BLaER1 treated with 17β-estradiol and CSF1 and Interleukin-3, amounts not matched to agents 10 nM and 100 nM (cell line): Measurements from ENCODE around the gene SUN1.
A peak's percentile ranks its signal among the peaks of the same experiment; 100 is the strongest.

Experiments used
- H3K27ac ChIP-seq, 11 experiments: shearing (Covaris generic); formaldehyde crosslinking; 2 replicates each; pipeline ENCODE4 v1.8.1; 2022
- H3K27me3 ChIP-seq, 11 experiments: shearing (Covaris generic); formaldehyde crosslinking; 2 replicates each; pipeline ENCODE4 v1.8.1; 2022
- H3K36me3 ChIP-seq, 11 experiments: shearing (Covaris generic); formaldehyde crosslinking; 2 replicates each; pipeline ENCODE4 v1.8.1; 2022
- H3K4me1 ChIP-seq, 10 experiments: shearing (Covaris generic); formaldehyde crosslinking; 2 replicates each; pipeline ENCODE4 v1.8.1; 2022
- H3K4me2 ChIP-seq, 11 experiments: shearing (Covaris generic); formaldehyde crosslinking; 2 replicates each; pipeline ENCODE4 v1.8.1; 2022
- H3K4me3 ChIP-seq, 10 experiments: shearing (Covaris generic); formaldehyde crosslinking; 2 replicates each; pipeline ENCODE4 v1.8.1; 2022
- H3K9ac ChIP-seq, 11 experiments: shearing (Covaris generic); formaldehyde crosslinking; 2 replicates each; pipeline ENCODE4 v1.8.1; 2022
- H3K9me3 ChIP-seq, 11 experiments: shearing (Covaris generic); formaldehyde crosslinking; replicated peaks in 1 of 11; 2 replicates each; pipeline ENCODE4 v1.8.1; 2022
- H4K20me1 ChIP-seq, 11 experiments: shearing (Covaris generic); formaldehyde crosslinking; 2 replicates each; pipeline ENCODE4 v1.8.1; 2022
- Cebpa-rat ChIP-seq, 11 experiments: shearing (Covaris generic); IDR thresholded peaks; 2 replicates each; pipeline ENCODE4 v1.8.1; 2022

Gene SUN1

GRCh38 chr7:818031-818699 is 14.1 kb upstream of the SUN1 start:
- Histone ChIP-seq H3K4me3 (peak overlapping the region; percentile 80 to 95 (median 90); a peak in 18 of 20 replicates), H4K20me1 (peaks cover 53 to 72% (median 63%) of the 10 kb centered on the region in 11 experiments), H3K9ac (peak overlapping the region in 8 of 11 experiments; percentile 83 to 95 (median 93); a peak in 12 of 22 replicates), H3K4me2 (peak overlapping the region; percentile 82 to 97 (median 94)), H3K9me3 (peaks cover 0 to 12% (median 0%) of the 10 kb centered on the region in 11 experiments; a peak in 7 of 22 replicates), H3K27me3 (no peaks in the 10 kb centered on the region), H3K4me1 (peaks cover 62 to 85% (median 79%) of the 10 kb centered on the region in 10 experiments), H3K27ac (peak overlapping the region in 2 of 11 experiments; percentile 21 to 83; a peak in 2 of 22 replicates), H3K36me3 (peaks cover 7 to 48% (median 25%) of the 10 kb centered on the region in 11 experiments)
- TF ChIP-seq Cebpa-rat (IDR thresholded peaks at IDR 0.05) = no peak

GRCh38 chr7:820341-820740 is 11.9 kb upstream of the SUN1 start:
- no peak for TF ChIP-seq Cebpa-rat (IDR thresholded peaks at IDR 0.05)
- peak overlapping the region in 10 of 11 experiments; percentile 7 to 95 (median 56); a peak in 19 of 22 replicates for H3K4me2 ChIP-seq

GRCh38 chr7:821688-822087 is 10.6 kb upstream of the SUN1 start:
- Histone ChIP-seq H3K4me3 (no peak overlapping the region), H3K4me1 (peaks cover 67 to 92% (median 85%) of the 10 kb centered on the region in 10 experiments), H3K4me2 (peak overlapping the region; percentile 15 to 95 (median 52); a peak in 19 of 22 replicates), H4K20me1 (peaks cover 88 to 100% (median 99%) of the 10 kb centered on the region in 11 experiments), H3K9me3 (peaks cover 0 to 12% (median 0%) of the 10 kb centered on the region in 11 experiments; a peak in 7 of 22 replicates), H3K27me3 (no peaks in the 10 kb centered on the region), H3K27ac (no peak overlapping the region), H3K9ac (peak overlapping the region in 1 of 11 experiments; percentile 7; a peak in 3 of 22 replicates), H3K36me3 (peaks cover 14 to 78% (median 38%) of the 10 kb centered on the region in 11 experiments)
- no peak for TF ChIP-seq Cebpa-rat (IDR thresholded peaks at IDR 0.05)

More at GRCh38 chr7:820341-820740, 11.9 kb upstream of the SUN1 start:
- H3K36me3 ChIP-seq = peaks cover 9 to 65% (median 34%) of the 10 kb centered on the region in 11 experiments
- peaks cover 75 to 87% (median 85%) of the 10 kb centered on the region in 11 experiments for H4K20me1 ChIP-seq
- H3K27ac ChIP-seq = no peak overlapping the region
- H3K4me3 ChIP-seq = no peak overlapping the region
- no peaks in the 10 kb centered on the region for H3K27me3 ChIP-seq
- H3K9ac ChIP-seq = no peak overlapping the region
- H3K4me1 ChIP-seq = peaks cover 62 to 85% (median 79%) of the 10 kb centered on the region in 10 experiments
- H3K9me3 ChIP-seq = peaks cover 0 to 12% (median 0%) of the 10 kb centered on the region in 11 experiments; a peak in 7 of 22 replicates

- H3K9me3 ChIP-seq = peaks cover 0 to 12% (median 0%) of the 10 kb centered on the region in 11 experiments; a peak in 7 of 22 replicates
- peak overlapping the region in 8 of 11 experiments; percentile 22 to 95 (median 62); a peak in 9 of 22 replicates for H3K4me2 ChIP-seq
- H3K4me1 ChIP-seq = peaks cover 67 to 98% (median 87%) of the 10 kb centered on the region in 10 experiments
- H3K9ac ChIP-seq = no peak overlapping the region; a peak in 1 of 22 replicates
- H3K36me3 ChIP-seq = peaks cover 14 to 89% (median 45%) of the 10 kb centered on the region in 11 experiments
- no peak overlapping the region for H3K4me3 ChIP-seq
- no peaks in the 10 kb centered on the region for H3K27me3 ChIP-seq
- peaks cover 94 to 100% (median 100%) of the 10 kb centered on the region in 11 experiments for H4K20me1 ChIP-seq
- H3K27ac ChIP-seq = peak overlapping the region in 1 of 11 experiments; percentile 20; a peak in 1 of 22 replicates
- TF ChIP-seq Cebpa-rat (IDR thresholded peaks at IDR 0.05) = no peak
Measured at GRCh38 chr7:822692-823276, 9.5 kb upstream of the SUN1 start.

GRCh38 chr7:823649-824048 is 8.6 kb upstream of the SUN1 start:
- H3K27ac ChIP-seq = peak overlapping the region in 1 of 11 experiments; percentile 7; a peak in 1 of 22 replicates
- no peak for TF ChIP-seq Cebpa-rat (IDR thresholded peaks at IDR 0.05)
- peaks cover 96 to 100% (median 100%) of the 10 kb centered on the region in 11 experiments for H4K20me1 ChIP-seq
- peaks cover 14 to 90% (median 48%) of the 10 kb centered on the region in 11 experiments for H3K36me3 ChIP-seq
- H3K9ac ChIP-seq = no peak overlapping the region
- H3K27me3 ChIP-seq = no peaks in the 10 kb centered on the region
- H3K9me3 ChIP-seq = peaks cover 0 to 6% (median 0%) of the 10 kb centered on the region in 11 experiments; a peak in 7 of 22 replicates
- no peak overlapping the region for H3K4me3 ChIP-seq
- H3K4me1 ChIP-seq = peaks cover 66 to 94% (median 82%) of the 10 kb centered on the region in 10 experiments
- peak overlapping the region; percentile 22 to 92 (median 52); a peak in 20 of 22 replicates for H3K4me2 ChIP-seq

- peaks cover 14 to 89% (median 49%) of the 10 kb centered on the region in 11 experiments for H3K36me3 ChIP-seq
- no peaks in the 10 kb centered on the region for H3K27me3 ChIP-seq
- H3K27ac ChIP-seq = 0 out of 22 replicates have a peak overlapping the region, but pooled peaks of 2 of the 11 experiments have one; percentile 6 to 7
- H3K4me3 ChIP-seq = no peak overlapping the region
- peaks cover 0 to 2% (median 0%) of the 10 kb centered on the region in 11 experiments; a peak in 5 of 22 replicates for H3K9me3 ChIP-seq
- H4K20me1 ChIP-seq = peaks cover 96 to 100% (median 100%) of the 10 kb centered on the region in 11 experiments
- peaks cover 70 to 94% (median 80%) of the 10 kb centered on the region in 10 experiments for H3K4me1 ChIP-seq
- peak overlapping the region; percentile 22 to 92 (median 52) for H3K4me2 ChIP-seq
- no peak for TF ChIP-seq Cebpa-rat (IDR thresholded peaks at IDR 0.05)
- no peak overlapping the region for H3K9ac ChIP-seq
Measured at GRCh38 chr7:824081-824480, 8.2 kb upstream of the SUN1 start.

- H4K20me1 ChIP-seq = peaks cover 96 to 100% (median 100%) of the 10 kb centered on the region in 11 experiments
- H3K4me2 ChIP-seq = peak overlapping the region; percentile 22 to 92 (median 52); a peak in 20 of 22 replicates
- peak overlapping the region in 2 of 11 experiments; percentile 20 to 23; a peak in 3 of 22 replicates for H3K27ac ChIP-seq
Measured at GRCh38 chr7:824664-825063, 7.6 kb upstream of the SUN1 start.

GRCh38 chr7:825386-825785 is 6.9 kb upstream of the SUN1 start:
- H3K4me1 ChIP-seq = peaks cover 76 to 94% (median 84%) of the 10 kb centered on the region in 10 experiments

More at GRCh38 chr7:824664-825063, 7.6 kb upstream of the SUN1 start:
- Histone ChIP-seq H3K27me3 (no peaks in the 10 kb centered on the region), H3K4me3 (no peak overlapping the region), H3K4me1 (peaks cover 76 to 94% (median 81%) of the 10 kb centered on the region in 10 experiments), H3K9ac (peak overlapping the region in 1 of 11 experiments; percentile 4; a peak in 3 of 22 replicates), H3K9me3 (no peaks in the 10 kb centered on the region), H3K36me3 (peaks cover 14 to 83% (median 45%) of the 10 kb centered on the region in 11 experiments)
- TF ChIP-seq Cebpa-rat (IDR thresholded peaks at IDR 0.05) = no peak

More at GRCh38 chr7:825386-825785, 6.9 kb upstream of the SUN1 start:
- TF ChIP-seq Cebpa-rat (IDR thresholded peaks at IDR 0.05) = no peak
- no peak overlapping the region for H3K9ac ChIP-seq
- H3K27me3 ChIP-seq = no peaks in the 10 kb centered on the region
- peaks cover 96 to 100% (median 100%) of the 10 kb centered on the region in 11 experiments for H4K20me1 ChIP-seq
- H3K27ac ChIP-seq = peak overlapping the region in 1 of 11 experiments; percentile 20; a peak in 2 of 22 replicates
- H3K9me3 ChIP-seq = no peaks in the 10 kb centered on the region
- H3K36me3 ChIP-seq = peaks cover 14 to 79% (median 45%) of the 10 kb centered on the region in 11 experiments
- H3K4me3 ChIP-seq = no peak overlapping the region
- H3K4me2 ChIP-seq = peak overlapping the region in 6 of 11 experiments; percentile 46 to 92 (median 62); a peak in 10 of 22 replicates
